WERI-Rb-1 (cell line): Measurements from ENCODE around the gene GMDS.
A peak's percentile ranks its signal among the peaks of the same experiment; 100 is the strongest.

ENCODE experiments used
- DNase-seq: peaks from one replicate; pipeline ENCODE4 v3.0.0-alpha.2; 2020
- H3K27ac ChIP-seq: fragments of 250-450 bp; sonication (Bioruptor Pico); 2 replicates; pipeline ENCODE4 v1.5.1; 2020; ENCODE audit warnings: mild to moderate bottlenecking, moderate library complexity
- H3K27me3 ChIP-seq: fragments of 250-450 bp; sonication (Bioruptor Pico); 2 replicates; pipeline ENCODE4 v1.5.1; 2021; ENCODE audit warnings: mild to moderate bottlenecking, low read depth, moderate library complexity; ENCODE audit not compliant: insufficient read depth, severe bottlenecking
- H3K36me3 ChIP-seq: fragments of 250-450 bp; sonication (Bioruptor Pico); 2 replicates; pipeline ENCODE4 v1.5.1; 2020; ENCODE audit warnings: mild to moderate bottlenecking, moderate library complexity
- H3K4me3 ChIP-seq: 2 replicates; pipeline ENCODE4 v1.5.1; 2011; ENCODE audit warnings: low read depth, mild to moderate bottlenecking, control low read depth, low read length
- H3K9me3 ChIP-seq: fragments of 250-450 bp; sonication (Bioruptor Pico); 2 replicates; pipeline ENCODE4 v1.5.1; 2021; ENCODE audit warnings: mild to moderate bottlenecking, moderate library complexity; ENCODE audit not compliant: severe bottlenecking
- TF ChIP-seq, protein P1 (sequence below): IDR thresholded peaks from 2 replicates; pipeline ENCODE4 v1.5.1; 2011; ENCODE audit warnings: low read depth, mild to moderate bottlenecking, control low read depth, inconsistent platforms, low read length

Gene GMDS

DNA sequence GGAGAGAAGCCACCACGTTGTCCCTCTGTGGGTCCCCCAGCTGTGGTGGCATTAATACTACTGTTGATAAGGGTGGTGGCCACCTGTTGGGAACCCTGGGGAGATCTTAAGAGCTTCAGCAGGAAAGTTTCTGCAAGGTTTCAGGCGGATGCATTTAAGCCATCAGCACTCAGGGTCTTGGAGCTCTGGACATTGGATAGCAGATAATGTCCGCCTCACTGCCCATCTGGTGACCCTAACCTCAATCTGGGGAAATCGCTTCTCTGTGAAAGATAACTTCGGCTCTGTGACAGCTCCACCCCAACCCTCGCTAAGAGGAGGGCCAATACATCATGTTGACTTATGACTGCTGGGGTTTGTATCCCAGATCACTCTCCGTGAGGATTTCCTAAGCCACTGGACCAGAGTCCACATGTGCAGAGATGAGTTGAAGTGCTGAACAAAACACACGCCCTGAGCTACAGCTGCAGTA is 542.8 kb downstream of the GMDS start:
- TF ChIP-seq, protein P1, sequence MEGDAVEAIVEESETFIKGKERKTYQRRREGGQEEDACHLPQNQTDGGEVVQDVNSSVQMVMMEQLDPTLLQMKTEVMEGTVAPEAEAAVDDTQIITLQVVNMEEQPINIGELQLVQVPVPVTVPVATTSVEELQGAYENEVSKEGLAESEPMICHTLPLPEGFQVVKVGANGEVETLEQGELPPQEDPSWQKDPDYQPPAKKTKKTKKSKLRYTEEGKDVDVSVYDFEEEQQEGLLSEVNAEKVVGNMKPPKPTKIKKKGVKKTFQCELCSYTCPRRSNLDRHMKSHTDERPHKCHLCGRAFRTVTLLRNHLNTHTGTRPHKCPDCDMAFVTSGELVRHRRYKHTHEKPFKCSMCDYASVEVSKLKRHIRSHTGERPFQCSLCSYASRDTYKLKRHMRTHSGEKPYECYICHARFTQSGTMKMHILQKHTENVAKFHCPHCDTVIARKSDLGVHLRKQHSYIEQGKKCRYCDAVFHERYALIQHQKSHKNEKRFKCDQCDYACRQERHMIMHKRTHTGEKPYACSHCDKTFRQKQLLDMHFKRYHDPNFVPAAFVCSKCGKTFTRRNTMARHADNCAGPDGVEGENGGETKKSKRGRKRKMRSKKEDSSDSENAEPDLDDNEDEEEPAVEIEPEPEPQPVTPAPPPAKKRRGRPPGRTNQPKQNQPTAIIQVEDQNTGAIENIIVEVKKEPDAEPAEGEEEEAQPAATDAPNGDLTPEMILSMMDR, result no peak
- Histone ChIP-seq H3K9me3 (no peaks in the 10 kb centered on the region), H3K27me3 (no peaks in the 10 kb centered on the region), H3K36me3 (no peaks in the 10 kb centered on the region), H3K27ac (no peak overlapping the region), H3K4me3 (no peak overlapping the region)
- DNase-seq, result peak; percentile 45

DNA sequence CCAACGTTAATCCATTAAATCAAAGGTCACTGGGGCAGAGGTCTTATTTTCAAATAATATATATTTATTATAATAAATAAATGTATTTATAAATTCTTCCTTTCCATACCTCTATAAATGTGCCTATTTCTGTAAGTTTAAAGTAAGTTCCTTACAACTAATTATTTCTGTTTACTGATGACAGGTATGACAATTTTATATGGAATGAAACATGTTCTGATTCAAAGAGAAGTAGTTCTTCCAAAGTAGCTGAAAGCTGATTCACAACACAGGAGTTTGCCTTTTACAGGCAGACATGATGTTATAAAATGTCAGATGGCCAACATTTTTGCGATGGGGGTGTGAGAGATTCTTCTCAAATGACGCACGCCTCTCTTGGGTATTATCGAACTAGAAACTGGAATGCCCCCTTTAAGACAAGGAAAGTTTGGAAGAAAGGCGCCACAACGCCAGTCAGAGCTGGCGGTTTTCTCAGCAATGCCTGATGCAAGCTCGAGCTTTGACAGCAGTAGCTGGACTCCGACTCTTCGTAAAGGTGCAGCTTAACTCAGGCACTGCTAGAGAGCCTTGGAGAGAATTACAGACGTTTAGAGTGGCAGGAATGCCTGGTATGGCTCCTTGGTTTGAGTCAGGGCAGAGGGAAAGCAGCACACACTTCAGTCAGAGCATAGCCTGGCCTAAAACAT is 543.6 kb downstream of the GMDS start:
- Histone ChIP-seq H3K36me3 (no peaks in the 10 kb centered on the region), H3K9me3 (no peaks in the 10 kb centered on the region), H3K27ac (no peak overlapping the region), H3K4me3 (no peak overlapping the region), H3K27me3 (no peaks in the 10 kb centered on the region)
- DNase-seq, result no peak
- TF ChIP-seq, protein P1, result no peak

DNA sequence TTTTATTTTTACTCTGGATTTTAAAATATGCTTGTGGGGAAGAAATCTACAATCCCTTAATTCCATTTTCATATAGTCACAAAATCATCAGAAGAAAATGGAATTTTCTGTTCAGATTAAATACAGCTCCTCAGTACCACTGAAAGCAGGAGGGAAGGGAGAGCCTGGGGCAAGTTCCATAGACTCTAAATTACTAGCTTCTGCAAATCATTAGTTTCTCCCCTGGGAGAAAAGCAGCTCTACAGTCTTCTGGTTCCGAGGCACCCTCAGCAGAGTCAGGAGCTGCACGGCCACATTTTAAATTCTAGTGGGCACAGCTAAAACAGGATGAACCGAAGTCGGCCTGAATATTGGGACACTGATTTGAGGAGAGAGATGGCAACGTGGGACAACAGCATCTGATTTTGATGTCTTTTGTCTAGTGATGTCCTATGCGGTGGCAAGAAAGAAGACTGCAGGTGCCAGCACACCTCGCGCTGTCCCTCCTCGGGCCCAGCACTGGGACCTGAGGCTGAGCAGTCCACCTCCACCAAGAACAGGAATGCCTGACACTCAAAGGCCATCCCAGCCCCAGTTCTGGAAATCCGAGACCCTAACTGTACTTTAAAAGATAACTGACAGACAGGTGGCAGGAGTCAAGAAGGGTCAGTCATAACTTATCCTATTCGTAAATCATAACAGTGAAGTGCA is 545.0 kb downstream of the GMDS start:
- no peaks in the 10 kb centered on the region for H3K9me3 ChIP-seq
- no peaks in the 10 kb centered on the region for H3K27me3 ChIP-seq
- TF ChIP-seq, protein P1, result no peak

DNA sequence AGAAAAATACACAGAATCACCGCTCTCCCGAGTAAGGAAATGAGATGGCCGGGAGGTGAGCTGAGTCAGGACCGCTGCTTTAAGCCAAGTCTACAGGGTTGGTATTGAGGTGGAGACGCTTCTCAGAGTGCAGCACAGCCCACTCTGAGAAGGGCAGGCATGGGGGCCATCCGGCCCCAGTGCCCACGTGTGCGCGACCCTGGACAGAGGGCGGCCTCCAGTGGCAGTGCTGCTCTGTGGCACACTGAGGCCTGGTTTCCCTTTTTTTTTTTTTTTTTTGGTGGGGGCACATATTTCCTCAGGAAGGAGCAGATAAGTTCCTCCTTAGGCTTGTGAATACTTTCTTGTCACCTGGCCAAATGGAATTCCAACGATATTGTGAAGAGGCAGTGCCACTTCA is 546.9 kb downstream of the GMDS start:
- no peaks in the 10 kb centered on the region for H3K36me3 ChIP-seq
- H3K27me3 ChIP-seq, result no peaks in the 10 kb centered on the region
- no peak for DNase-seq
- TF ChIP-seq, protein P1, result no peak
- H3K4me3 ChIP-seq, result no peak overlapping the region
- no peaks in the 10 kb centered on the region for H3K9me3 ChIP-seq
- H3K27ac ChIP-seq, result no peak overlapping the region

More for the DNA sequence above, 545.0 kb downstream of the GMDS start:
- Histone ChIP-seq H3K36me3 (no peaks in the 10 kb centered on the region), H3K27ac (no peak overlapping the region), H3K4me3 (no peak overlapping the region)
- DNase-seq, result no peak

DNA sequence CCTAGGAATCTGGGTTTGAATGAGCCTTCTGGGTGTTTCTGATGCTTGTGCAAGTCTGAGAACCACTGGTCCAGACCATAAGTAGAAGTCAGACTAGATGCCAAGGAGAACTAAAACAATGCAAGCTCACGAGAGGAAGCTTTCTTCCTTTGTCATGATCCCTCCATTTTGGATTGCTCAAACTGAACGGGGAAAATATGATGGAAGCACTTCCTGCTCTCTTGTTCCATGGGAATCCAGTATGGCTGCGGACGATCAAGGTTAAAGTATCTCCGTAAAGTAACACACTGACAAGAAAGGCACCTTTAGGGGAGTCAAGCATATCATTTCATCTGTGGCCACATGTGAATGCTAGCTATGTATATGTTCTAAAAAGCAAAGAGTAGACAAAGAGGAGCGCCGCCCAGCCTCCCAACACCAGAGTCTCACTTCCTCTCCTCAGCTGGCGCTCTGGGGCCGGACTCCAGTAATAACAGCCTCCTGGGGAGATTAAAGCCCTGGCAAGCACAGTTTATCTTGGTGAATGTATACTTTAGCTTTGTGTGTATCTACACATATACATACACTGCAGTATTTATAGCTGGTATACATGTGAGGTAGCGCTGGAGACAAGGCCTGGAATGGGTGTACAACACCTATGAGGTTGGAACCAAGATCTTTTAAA is 547.6 kb downstream of the GMDS start:
- Histone ChIP-seq H3K27ac (no peak overlapping the region), H3K36me3 (no peaks in the 10 kb centered on the region), H3K9me3 (no peaks in the 10 kb centered on the region), H3K4me3 (no peak overlapping the region), H3K27me3 (no peaks in the 10 kb centered on the region)
- TF ChIP-seq, protein P1, result no peak
- DNase-seq, result no peak
